ENCODE measurements around the gene TNS4.

DNA sequence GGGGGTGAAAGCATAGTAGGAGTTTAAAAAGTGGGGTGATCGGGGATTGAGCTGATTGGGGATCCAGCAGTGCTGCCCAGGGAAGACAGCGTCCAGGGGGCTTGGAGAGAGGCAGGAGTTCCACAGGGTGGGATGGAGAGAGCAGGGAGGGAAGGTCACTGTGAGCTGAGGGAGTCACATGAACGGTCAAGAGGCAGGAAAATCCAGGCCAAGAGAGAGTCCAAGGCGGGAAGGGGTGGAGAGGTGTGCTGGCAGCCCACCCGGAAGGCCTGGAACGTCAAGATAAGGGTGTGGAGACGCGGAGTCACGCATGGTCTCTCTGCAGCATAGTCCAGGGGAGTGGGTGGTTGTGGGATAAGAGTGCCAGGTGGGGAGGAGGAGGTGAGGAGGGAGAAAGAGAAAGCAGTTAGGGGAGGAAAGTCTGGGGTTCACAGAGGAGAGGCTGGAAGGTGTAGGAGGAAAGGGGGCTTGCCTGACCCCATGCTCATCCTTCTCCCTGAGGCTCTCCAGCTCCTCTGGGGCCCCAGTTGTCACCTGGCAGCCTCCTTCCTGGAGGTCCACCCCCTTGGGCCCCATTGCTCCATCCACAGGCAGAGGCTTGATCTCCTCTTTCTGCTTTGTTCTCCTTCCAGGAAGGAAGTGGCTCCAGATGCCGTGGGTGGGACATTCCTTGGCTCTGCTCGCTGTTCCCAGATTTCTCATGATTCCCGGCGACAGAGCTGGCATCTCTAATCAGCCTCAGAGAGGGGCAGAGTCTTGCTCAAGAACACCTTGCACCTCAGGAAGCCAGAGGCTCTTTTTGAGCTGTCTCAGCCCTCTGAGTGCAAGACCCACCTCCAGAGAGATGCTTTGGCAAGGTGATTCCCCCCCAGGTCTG is 35.1 kb upstream of the TNS4 start:
- TF ChIP-seq, protein P1, sequence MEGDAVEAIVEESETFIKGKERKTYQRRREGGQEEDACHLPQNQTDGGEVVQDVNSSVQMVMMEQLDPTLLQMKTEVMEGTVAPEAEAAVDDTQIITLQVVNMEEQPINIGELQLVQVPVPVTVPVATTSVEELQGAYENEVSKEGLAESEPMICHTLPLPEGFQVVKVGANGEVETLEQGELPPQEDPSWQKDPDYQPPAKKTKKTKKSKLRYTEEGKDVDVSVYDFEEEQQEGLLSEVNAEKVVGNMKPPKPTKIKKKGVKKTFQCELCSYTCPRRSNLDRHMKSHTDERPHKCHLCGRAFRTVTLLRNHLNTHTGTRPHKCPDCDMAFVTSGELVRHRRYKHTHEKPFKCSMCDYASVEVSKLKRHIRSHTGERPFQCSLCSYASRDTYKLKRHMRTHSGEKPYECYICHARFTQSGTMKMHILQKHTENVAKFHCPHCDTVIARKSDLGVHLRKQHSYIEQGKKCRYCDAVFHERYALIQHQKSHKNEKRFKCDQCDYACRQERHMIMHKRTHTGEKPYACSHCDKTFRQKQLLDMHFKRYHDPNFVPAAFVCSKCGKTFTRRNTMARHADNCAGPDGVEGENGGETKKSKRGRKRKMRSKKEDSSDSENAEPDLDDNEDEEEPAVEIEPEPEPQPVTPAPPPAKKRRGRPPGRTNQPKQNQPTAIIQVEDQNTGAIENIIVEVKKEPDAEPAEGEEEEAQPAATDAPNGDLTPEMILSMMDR (conservative IDR thresholded peaks at IDR 0.05; ENCODE audit: low read length), result no peak
- no peak for TF ChIP-seq EZH2phosphoT487 (IDR thresholded peaks at IDR 0.05; ENCODE audit: borderline replicate concordance, low read depth, low read length)
